ENCODE data around the gene WDR73. TPM values are rescaled to one million over a fixed set of nuclear protein-coding genes. Genes with fewer than 3 reads are reported as not detected.

WDR73 gene
- total RNA-seq: 27.3 and 34.9 TPM in 2 replicates

DNA sequence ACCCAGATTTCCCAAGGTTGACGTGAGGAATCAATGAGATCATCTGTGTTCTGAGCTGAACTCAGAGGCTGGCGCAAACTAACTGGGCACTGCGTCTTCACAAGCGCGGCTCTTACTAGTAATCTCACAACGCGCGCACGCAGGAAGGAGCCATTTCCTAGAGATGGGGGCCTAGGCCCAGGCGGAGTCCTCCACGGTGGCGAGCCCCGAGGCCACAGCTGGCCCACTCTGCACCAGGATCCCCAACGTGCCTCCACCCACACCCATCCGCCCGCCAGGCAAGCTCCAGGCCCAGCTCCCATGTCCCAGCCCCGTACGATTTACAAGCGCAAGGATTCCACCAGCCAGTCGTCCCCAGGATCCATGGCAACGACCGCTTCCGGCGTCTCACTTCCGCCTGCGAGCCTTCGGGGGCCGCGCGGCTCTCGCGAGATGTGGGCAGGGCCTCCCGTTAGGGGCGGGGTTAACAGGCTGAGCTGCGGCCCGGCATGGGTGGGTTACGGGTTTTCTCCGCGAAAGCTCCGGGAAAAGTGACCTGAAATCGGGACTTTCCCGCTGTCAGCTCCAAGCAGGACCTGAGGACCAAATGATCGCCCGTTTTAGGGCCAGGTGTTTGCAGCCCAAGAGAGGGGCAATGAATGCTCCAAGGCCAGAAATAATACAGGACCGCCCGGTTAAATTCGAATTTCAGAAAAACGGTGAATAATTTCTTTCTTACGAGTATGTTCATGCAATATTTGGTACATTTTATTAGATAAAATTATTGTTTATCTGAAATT, at the start of gene WDR73:
TSS of gene WDR73 (minus strand) at position 374 of the 779 bp plus-strand sequence. CDS start at position 365, 9 bp downstream.

DNA sequence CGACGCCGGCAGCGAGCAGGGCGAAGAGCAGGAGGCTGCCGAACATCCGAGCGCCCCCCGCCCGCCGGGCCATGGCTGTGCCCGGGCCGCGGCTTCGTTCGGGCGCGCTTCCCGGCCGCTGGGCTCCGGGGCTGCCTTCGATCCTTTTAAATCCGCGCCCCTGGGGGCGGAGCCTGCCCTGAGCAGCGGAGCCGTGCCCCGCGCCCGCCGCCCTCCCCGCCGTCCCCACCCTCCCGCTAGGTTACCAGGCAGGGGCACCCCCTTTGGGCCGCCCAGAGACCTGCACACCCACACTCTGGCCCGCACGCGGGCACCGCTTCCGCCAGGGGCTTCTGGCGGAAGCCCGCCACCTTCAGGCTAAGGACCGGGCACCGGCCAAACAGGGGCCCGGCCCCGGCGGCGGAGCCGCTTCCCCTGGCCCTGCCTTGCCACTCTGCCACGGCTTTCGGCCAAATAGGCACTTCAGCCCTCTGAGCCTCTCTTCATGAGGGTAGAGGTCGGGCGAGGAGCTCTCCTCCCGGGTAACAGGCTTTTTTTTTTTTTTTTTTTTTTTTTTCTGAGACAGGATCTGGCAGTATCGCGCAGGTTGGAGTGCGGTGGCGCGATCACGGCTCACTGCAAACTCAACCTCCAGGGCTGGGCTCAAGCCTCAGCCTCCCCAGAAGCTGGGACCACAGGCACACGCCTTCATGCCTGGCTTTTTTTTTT, 4.2 kb upstream of the WDR73 start, which contains the start of gene NMB:
TSS of gene NMB (minus strand) at position 120 of the 708 bp plus-strand sequence. CDS start at position 73, 47 bp downstream.

DNA sequence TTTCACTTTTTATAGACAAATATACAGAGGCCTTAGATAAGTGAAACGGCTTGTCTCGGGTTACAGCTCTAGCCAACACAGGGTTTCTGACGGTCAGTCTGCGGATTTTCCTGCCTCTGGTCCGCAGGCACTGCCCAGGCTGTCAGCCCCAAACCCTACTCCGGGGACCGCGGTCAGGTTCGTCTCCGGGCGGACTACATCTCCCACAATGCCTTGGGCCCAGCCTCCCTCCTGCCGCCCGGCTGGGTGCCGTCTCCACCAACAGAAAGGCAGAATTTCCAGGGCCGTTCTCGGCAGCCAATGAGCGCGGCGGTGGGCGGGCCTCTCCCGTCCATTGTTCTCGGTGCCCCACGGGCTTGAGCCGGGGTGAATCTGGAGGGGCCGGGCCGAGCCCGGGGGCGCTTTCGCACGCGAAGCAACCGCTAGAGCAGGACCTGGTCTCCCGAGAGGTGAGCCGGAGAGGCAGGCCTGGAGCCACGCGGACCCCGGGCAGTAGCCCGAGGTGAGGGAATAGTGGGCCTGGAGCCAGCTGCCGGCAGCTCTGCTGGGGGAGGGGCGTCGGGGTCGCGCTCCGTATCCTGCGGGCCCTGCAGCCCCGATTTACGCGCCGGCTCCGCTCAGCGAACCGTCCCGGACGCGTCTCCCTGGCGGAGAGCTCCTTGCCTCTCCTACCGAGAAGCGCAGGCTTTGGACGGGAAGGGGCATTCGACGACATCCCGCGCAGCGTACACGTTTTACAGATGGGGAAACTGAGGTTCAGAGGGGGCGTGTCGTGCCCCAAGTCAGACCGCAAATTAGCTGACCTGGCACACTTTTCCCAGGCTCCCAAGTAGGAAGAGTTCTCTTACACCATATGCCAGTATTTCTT, 53.2 kb downstream of the WDR73 start, which contains the start of gene ZSCAN2:
TSS of gene ZSCAN2 (plus strand) at position 323 of the 868 bp plus-strand sequence. CDS start 2,919 bp downstream, outside the sequence.

Other genes starting within 250 kb of the WDR73 start
- gene ZSCAN2, start 53.3 kb downstream of the WDR73 start, total RNA-seq: 8.1 and 9.7 TPM in 2 replicates
- gene NMB, start 3.9 kb upstream of the WDR73 start, total RNA-seq: 3.6 and 6.8 TPM in 2 replicates
- 142 and 272 TPM in 2 replicates for gene SEC11A, start 61.9 kb upstream of the WDR73 start, total RNA-seq
- 4.7 and 6.5 TPM in 2 replicates for gene ZNF592, start 94.3 kb upstream of the WDR73 start, total RNA-seq
- 0.33 and 0.87 TPM in 2 replicates for gene ALPK3, start 163.1 kb upstream of the WDR73 start, total RNA-seq
- gene SLC28A1, start 230.4 kb upstream of the WDR73 start, total RNA-seq: not detected in 2 replicates

Measured in smooth muscle cell of trachea (primary cell).